Activated CD4-positive, alpha-beta T cell treated with anti-CD3 and anti-CD28 coated beads, Interleukin-2, amount 10 ng/mL, durations not matched to agents 7 days and 5 days (primary cell): Measurements from ENCODE around the gene FSTL4. TPM values are rescaled to one million over a fixed set of nuclear protein-coding genes. Genes with fewer than 3 reads are reported as not detected.

Experiments used
- CTCF ChIA-PET: fragments of 350-600 bp; sonication (Branson Sonifier 250); formaldehyde crosslinking; loops from one replicate; lab custom pipeline; 2021; ENCODE audit warnings: antibody characterized with exemption; lab: Charles Lee
- POLR2A ChIA-PET: fragments of 350-600 bp; sonication (Branson Sonifier 250); formaldehyde crosslinking; loops from one replicate; lab custom pipeline; 2021; ENCODE audit warnings: antibody characterized with exemption; lab: Charles Lee
- DNase-seq: peaks from one replicate; pipeline ENCODE4 v3.0.0-alpha.2; 2020
- H3K27ac Mint-ChIP-seq: one replicate; pipeline ENCODE4 v1.8.0; 2021; ENCODE audit warnings: mild to moderate bottlenecking, moderate library complexity, mixed read lengths
- H3K27me3 Mint-ChIP-seq: one replicate; pipeline ENCODE4 v1.8.0; 2021; ENCODE audit warnings: mixed read lengths
- H3K36me3 Mint-ChIP-seq: one replicate; pipeline ENCODE4 v1.8.0; 2021; ENCODE audit warnings: low read depth, mixed read lengths
- H3K4me1 Mint-ChIP-seq: one replicate; pipeline ENCODE4 v1.8.0; 2021; ENCODE audit warnings: mixed read lengths
- H3K4me3 Mint-ChIP-seq: one replicate; pipeline ENCODE4 v1.8.0; 2021; ENCODE audit warnings: mild to moderate bottlenecking, moderate library complexity, mixed read lengths
- H3K9me3 Mint-ChIP-seq: one replicate; pipeline ENCODE4 v1.8.0; 2021; ENCODE audit warnings: mixed read lengths
- total RNA-seq, 2 experiments: library from RNA; stranded (reverse); gene quantifications; one replicate each; pipeline ENCODE4 v1.2.3, GENCODE V29; 2021

FSTL4 gene
- total RNA-seq, 2 experiments from 2014 or later, result not detected

GRCh38 chr5:133298447-133298846 is 313.9 kb downstream of the FSTL4 start:
- Mint-ChIP-seq H3K4me3 (no peak overlapping the region), H3K36me3 (no peaks in the 10 kb centered on the region), H3K9me3 (no peaks in the 10 kb centered on the region), H3K4me1 (peaks cover 10% of the 10 kb centered on the region), H3K27ac (no peak overlapping the region), H3K27me3 (no peaks in the 10 kb centered on the region)
- CTCF ChIA-PET, result interaction anchor here (1.0 to 1.6 kb wide), 2 partner anchors 13 to 30 kb away, joined by 3 read pairs; no protein-coding TSS in a partner anchor
- DNase-seq, result peak; percentile 21
- POLR2A ChIA-PET, result no interaction called here

GRCh38 chr5:133297293-133297692 is 315.0 kb downstream of the FSTL4 start:
- Mint-ChIP-seq H3K36me3 (no peaks in the 10 kb centered on the region), H3K27ac (no peak overlapping the region), H3K4me1 (peaks cover 10% of the 10 kb centered on the region), H3K9me3 (no peaks in the 10 kb centered on the region), H3K4me3 (no peak overlapping the region), H3K27me3 (no peaks in the 10 kb centered on the region)
- no peak for DNase-seq
- ChIA-PET POLR2A (no interaction called here), CTCF (interaction anchor here (1.6 kb wide), 1 partner anchor 29 kb away, joined by 3 read pairs; no protein-coding TSS in a partner anchor)

- Mint-ChIP-seq H3K9me3 (no peaks in the 10 kb centered on the region), H3K27ac (no peak overlapping the region), H3K36me3 (no peaks in the 10 kb centered on the region), H3K4me3 (no peak overlapping the region), H3K27me3 (no peaks in the 10 kb centered on the region), H3K4me1 (peaks cover 8% of the 10 kb centered on the region)
- POLR2A ChIA-PET, result no interaction called here
- CTCF ChIA-PET, result no interaction called here
- DNase-seq, result no peak
Measured at GRCh38 chr5:133296624-133297023, 315.7 kb downstream of the FSTL4 start.

- H3K9me3 Mint-ChIP-seq, result no peaks in the 10 kb centered on the region
- H3K27ac Mint-ChIP-seq, result no peak overlapping the region
- H3K36me3 Mint-ChIP-seq, result no peaks in the 10 kb centered on the region
- DNase-seq, result no peak
- H3K4me1 Mint-ChIP-seq, result peaks cover 8% of the 10 kb centered on the region
- H3K27me3 Mint-ChIP-seq, result no peaks in the 10 kb centered on the region
- ChIA-PET POLR2A (no interaction called here), CTCF (interaction anchor here (0.8 kb wide), 2 partner anchors 12 to 15 kb away, joined by 3 read pairs; no protein-coding TSS in a partner anchor)
- no peak overlapping the region for H3K4me3 Mint-ChIP-seq
Measured at GRCh38 chr5:133295520-133295919, 316.8 kb downstream of the FSTL4 start.

GRCh38 chr5:133294380-133294779 is 318.0 kb downstream of the FSTL4 start:
- Mint-ChIP-seq H3K4me1 (peaks cover 8% of the 10 kb centered on the region), H3K4me3 (no peak overlapping the region), H3K27ac (no peak overlapping the region), H3K9me3 (no peaks in the 10 kb centered on the region), H3K27me3 (no peaks in the 10 kb centered on the region), H3K36me3 (no peaks in the 10 kb centered on the region)
- CTCF ChIA-PET, result no interaction called here
- POLR2A ChIA-PET, result no interaction called here
- no peak for DNase-seq

GRCh38 chr5:133293960-133294359 is 318.4 kb downstream of the FSTL4 start:
- Mint-ChIP-seq H3K4me3 (no peak overlapping the region), H3K36me3 (no peaks in the 10 kb centered on the region), H3K27me3 (no peaks in the 10 kb centered on the region), H3K27ac (no peak overlapping the region), H3K9me3 (no peaks in the 10 kb centered on the region), H3K4me1 (peaks cover 8% of the 10 kb centered on the region)
- CTCF ChIA-PET, result no interaction called here
- POLR2A ChIA-PET, result no interaction called here
- no peak for DNase-seq

- CTCF ChIA-PET, result interaction anchor here (0.6 to 1.5 kb wide), 2 partner anchors 10 to 22 kb away, joined by 3 to 5 read pairs; no protein-coding TSS in a partner anchor
- Mint-ChIP-seq H3K36me3 (no peaks in the 10 kb centered on the region), H3K27ac (no peak overlapping the region), H3K9me3 (no peaks in the 10 kb centered on the region), H3K4me3 (no peak overlapping the region), H3K4me1 (no peaks in the 10 kb centered on the region), H3K27me3 (no peaks in the 10 kb centered on the region)
- no peak for DNase-seq
- POLR2A ChIA-PET, result no interaction called here
Measured at GRCh38 chr5:133292300-133292699, 320.0 kb downstream of the FSTL4 start.

- ChIA-PET CTCF (no interaction called here), POLR2A (no interaction called here)
- H3K27ac Mint-ChIP-seq, result no peak overlapping the region
- H3K4me1 Mint-ChIP-seq, result no peaks in the 10 kb centered on the region
- DNase-seq, result no peak
- H3K4me3 Mint-ChIP-seq, result no peak overlapping the region
- H3K9me3 Mint-ChIP-seq, result no peaks in the 10 kb centered on the region
- no peaks in the 10 kb centered on the region for H3K27me3 Mint-ChIP-seq
- no peaks in the 10 kb centered on the region for H3K36me3 Mint-ChIP-seq
Measured at GRCh38 chr5:133291524-133291923, 320.8 kb downstream of the FSTL4 start.

GRCh38 chr5:133290669-133291240 is 321.6 kb downstream of the FSTL4 start:
- no peaks in the 10 kb centered on the region for H3K27me3 Mint-ChIP-seq
- H3K27ac Mint-ChIP-seq, result no peak overlapping the region
- no peaks in the 10 kb centered on the region for H3K4me1 Mint-ChIP-seq
- H3K4me3 Mint-ChIP-seq, result no peak overlapping the region
- CTCF ChIA-PET, result no interaction called here
- no peak for DNase-seq
- H3K36me3 Mint-ChIP-seq, result no peaks in the 10 kb centered on the region
- POLR2A ChIA-PET, result no interaction called here
- no peaks in the 10 kb centered on the region for H3K9me3 Mint-ChIP-seq

GRCh38 chr5:133289686-133290367 is 322.5 kb downstream of the FSTL4 start:
- DNase-seq, result no peak
- ChIA-PET POLR2A (no interaction called here), CTCF (interaction anchor here (1.2 kb wide), 1 partner anchor 15 kb away, joined by 3 read pairs; no protein-coding TSS in a partner anchor)
- Mint-ChIP-seq H3K4me3 (no peak overlapping the region), H3K36me3 (no peaks in the 10 kb centered on the region), H3K9me3 (no peaks in the 10 kb centered on the region), H3K4me1 (no peaks in the 10 kb centered on the region), H3K27me3 (no peaks in the 10 kb centered on the region), H3K27ac (no peak overlapping the region)

GRCh38 chr5:133287500-133287899 is 324.8 kb downstream of the FSTL4 start:
- peak; percentile 50 for DNase-seq
- H3K27me3 Mint-ChIP-seq, result no peaks in the 10 kb centered on the region
- no peak overlapping the region for H3K27ac Mint-ChIP-seq
- ChIA-PET CTCF (interaction anchor here (0.6 kb wide), 1 partner anchor 680 kb away, joined by 5 read pairs; no protein-coding TSS in a partner anchor), POLR2A (no interaction called here)
- H3K36me3 Mint-ChIP-seq, result no peaks in the 10 kb centered on the region
- no peaks in the 10 kb centered on the region for H3K4me1 Mint-ChIP-seq
- H3K4me3 Mint-ChIP-seq, result no peak overlapping the region
- no peaks in the 10 kb centered on the region for H3K9me3 Mint-ChIP-seq

GRCh38 chr5:133286483-133286882 is 325.9 kb downstream of the FSTL4 start:
- CTCF ChIA-PET, result no interaction called here
- H3K36me3 Mint-ChIP-seq, result no peaks in the 10 kb centered on the region
- no peak overlapping the region for H3K4me3 Mint-ChIP-seq
- no peaks in the 10 kb centered on the region for H3K9me3 Mint-ChIP-seq
- H3K4me1 Mint-ChIP-seq, result no peaks in the 10 kb centered on the region
- no peak overlapping the region for H3K27ac Mint-ChIP-seq
- H3K27me3 Mint-ChIP-seq, result no peaks in the 10 kb centered on the region
- DNase-seq, result no peak
- POLR2A ChIA-PET, result no interaction called here

GRCh38 chr5:133285583-133286021 is 326.7 kb downstream of the FSTL4 start:
- no peak overlapping the region for H3K4me3 Mint-ChIP-seq
- H3K36me3 Mint-ChIP-seq, result no peaks in the 10 kb centered on the region
- no peak for DNase-seq
- H3K4me1 Mint-ChIP-seq, result no peaks in the 10 kb centered on the region
- no peaks in the 10 kb centered on the region for H3K27me3 Mint-ChIP-seq
- ChIA-PET CTCF (interaction anchor here (1.0 to 1.2 kb wide), 2 partner anchors 13 to 18 kb away, joined by 3 read pairs; no protein-coding TSS in a partner anchor), POLR2A (no interaction called here)
- no peak overlapping the region for H3K27ac Mint-ChIP-seq
- H3K9me3 Mint-ChIP-seq, result no peaks in the 10 kb centered on the region
